Stomach smooth muscle (tissue), 2 donors: Measurements from ENCODE around the gene SHKBP1.
A peak's percentile ranks its signal among the peaks of the same experiment; 100 is the strongest.

Experiments used
- H3K27ac ChIP-seq: one replicate; pipeline ENCODE4 v1.7.0; 2013; ENCODE audit warnings: mild to moderate bottlenecking, low read length, inconsistent platforms
- H3K27me3 ChIP-seq, 2 donors: one replicate each; pipeline ENCODE4 v1.7.0; 2013; ENCODE audit warnings: low read length in 2 of 2; ENCODE audit not compliant: insufficient read depth in 2 of 2, control insufficient read depth in 1 of 2
- H3K36me3 ChIP-seq, 2 donors: one replicate each; pipeline ENCODE4 v1.7.0; 2013; ENCODE audit warnings: low read length in 2 of 2; ENCODE audit not compliant: control insufficient read depth in 2 of 2, insufficient read depth in 2 of 2
- H3K4me1 ChIP-seq: one replicate; pipeline ENCODE4 v1.7.0; 2013; ENCODE audit warnings: low read length; ENCODE audit not compliant: control insufficient read depth, insufficient read depth
- H3K4me3 ChIP-seq, 2 donors: one replicate each; pipeline ENCODE4 v1.7.0; 2013; ENCODE audit warnings: low read length in 2 of 2
- H3K9ac ChIP-seq, 2 donors: one replicate each; pipeline ENCODE4 v1.7.0; 2013; ENCODE audit warnings: low read length in 2 of 2, mild to moderate bottlenecking in 1 of 2
- H3K9me3 ChIP-seq, 2 donors: one replicate each; pipeline ENCODE4 v1.7.0; 2013; ENCODE audit warnings: low read length in 2 of 2; ENCODE audit not compliant: control insufficient read depth in 2 of 2
- donor health status: healthy.
- donor health status: Pancreatic carcinoma.

Gene SHKBP1

GRCh38 chr19:40576585-40577451, at the start of gene SHKBP1:
Gene SHKBP1 (plus strand): TSS chr19:40576873. CDS start chr19:40576900, 27 bp downstream.
- peak within 1 kb of the TSS; percentile 90 to 98 for H3K4me3 ChIP-seq
- no peak within 1 kb of the TSS for H3K27ac ChIP-seq
- H3K9me3 ChIP-seq, result no peaks in the 10 kb centered on the region
- H3K27me3 ChIP-seq, result no peaks in the 10 kb centered on the region
- H3K9ac ChIP-seq, result peak within 1 kb of the TSS; percentile 68 to 79
- peaks cover 10% of the 10 kb centered on the region for H3K4me1 ChIP-seq
- H3K36me3 ChIP-seq, result peaks cover 7% of the 10 kb centered on the region in 2 donors

DNA sequence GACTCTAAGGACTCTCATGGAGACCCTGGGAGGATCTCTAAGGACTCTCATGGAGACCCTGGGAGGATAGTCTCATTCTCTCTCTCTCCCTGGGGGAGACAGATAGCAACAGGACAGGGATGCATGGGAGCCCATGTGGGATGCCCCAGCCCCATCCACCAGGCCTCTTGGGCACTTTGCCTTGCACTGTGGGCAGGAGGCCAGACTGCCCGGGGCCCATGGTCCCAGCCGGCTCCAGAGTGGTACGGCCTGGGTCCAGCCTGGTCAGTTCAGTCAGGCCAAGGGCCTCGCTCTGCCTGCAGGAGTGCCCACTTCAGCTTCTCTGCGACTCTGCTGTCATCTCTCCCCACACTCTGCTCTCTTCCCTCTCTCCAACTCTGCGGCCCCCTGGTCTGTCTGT, 48.6 kb upstream of the SHKBP1 start:
- peaks cover 3 to 6% of the 10 kb centered on the region in 2 donors for H3K27me3 ChIP-seq
- H3K9me3 ChIP-seq, result no peaks in the 10 kb centered on the region
- no peak overlapping the region for H3K4me3 ChIP-seq
- H3K36me3 ChIP-seq, result no peaks in the 10 kb centered on the region
- H3K9ac ChIP-seq, result no peak overlapping the region
- peaks cover 21% of the 10 kb centered on the region for H3K4me1 ChIP-seq
- H3K27ac ChIP-seq, result no peak overlapping the region

- Histone ChIP-seq H3K27me3 (peaks cover 0 to 6% of the 10 kb centered on the region in 2 donors), H3K9ac (no peak overlapping the region), H3K4me3 (peak overlapping the region; percentile 60 to 75), H3K36me3 (no peaks in the 10 kb centered on the region), H3K4me1 (peaks cover 21% of the 10 kb centered on the region), H3K27ac (no peak overlapping the region), H3K9me3 (no peaks in the 10 kb centered on the region)
Observed at GRCh38 chr19:40528533-40529092, 48.1 kb upstream of the SHKBP1 start.

- H3K4me3 ChIP-seq, result peak overlapping the region; percentile 60 to 75
- no peak overlapping the region for H3K27ac ChIP-seq
- H3K36me3 ChIP-seq, result peaks cover under 1% of the 10 kb centered on the region in 2 donors
- H3K4me1 ChIP-seq, result peaks cover 21% of the 10 kb centered on the region
- H3K9ac ChIP-seq, result peak overlapping the region; percentile 26 to 42
- H3K9me3 ChIP-seq, result peaks cover 0 to under 1% of the 10 kb centered on the region in 2 donors
- H3K27me3 ChIP-seq, result peaks cover 0 to 6% of the 10 kb centered on the region in 2 donors
Observed at GRCh38 chr19:40529093-40529954, 47.3 kb upstream of the SHKBP1 start.

DNA sequence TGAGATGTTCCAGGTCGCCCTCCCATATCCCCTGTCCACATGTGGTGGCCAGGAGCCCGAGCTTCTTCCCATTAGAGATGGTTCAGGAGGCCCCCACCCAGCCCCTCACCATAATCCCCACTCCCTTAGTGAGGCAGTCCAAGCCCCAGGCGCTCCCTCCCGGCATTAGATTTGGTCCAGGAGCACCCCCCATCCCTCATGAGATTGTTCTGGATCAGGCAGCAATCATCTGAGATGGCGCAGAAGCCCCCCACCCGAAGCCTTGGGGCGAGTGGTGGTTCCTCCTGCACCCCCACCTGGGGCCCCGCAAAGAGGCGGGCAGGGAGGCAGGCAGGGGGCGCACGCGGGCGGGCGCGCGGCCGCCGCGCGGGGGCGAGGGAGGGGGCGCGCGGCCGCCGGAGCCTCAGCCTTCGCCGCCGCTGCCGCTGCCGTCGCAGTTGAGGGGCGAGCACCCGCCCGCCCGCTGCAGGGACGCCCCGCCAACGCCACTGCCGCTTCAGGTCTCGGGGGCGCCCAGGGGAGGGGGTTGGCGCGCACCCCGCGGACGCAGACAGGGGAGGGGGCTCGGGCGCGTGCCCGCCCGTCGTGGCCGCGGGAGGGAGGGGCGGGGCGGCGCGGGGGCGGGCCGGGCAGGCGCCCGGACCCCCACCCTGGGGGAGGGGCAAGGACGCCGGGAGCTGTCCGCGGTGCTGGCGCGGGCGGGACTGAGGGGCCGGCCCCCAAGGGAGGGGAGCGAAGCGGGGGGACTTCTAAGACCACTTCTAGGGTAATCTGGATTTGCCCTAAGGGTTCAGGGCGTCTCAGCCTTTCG, 46.4 kb upstream of the SHKBP1 start:
- Histone ChIP-seq H3K9ac (no peak overlapping the region), H3K27me3 (peaks cover 0 to 6% of the 10 kb centered on the region in 2 donors), H3K36me3 (peaks cover 5 to 6% of the 10 kb centered on the region in 2 donors), H3K27ac (no peak overlapping the region), H3K4me1 (peaks cover 21% of the 10 kb centered on the region), H3K4me3 (no peak overlapping the region), H3K9me3 (peaks cover 0 to 2% of the 10 kb centered on the region in 2 donors)

GRCh38 chr19:40533508-40533907, 43.2 kb upstream of the SHKBP1 start:
- H3K4me3 ChIP-seq, result no peak overlapping the region
- peaks cover 0 to 6% of the 10 kb centered on the region in 2 donors for H3K27me3 ChIP-seq
- no peak overlapping the region for H3K27ac ChIP-seq
- H3K9ac ChIP-seq, result no peak overlapping the region
- peaks cover 0 to 2% of the 10 kb centered on the region in 2 donors for H3K9me3 ChIP-seq
- H3K4me1 ChIP-seq, result peaks cover 21% of the 10 kb centered on the region
- peaks cover 5 to 6% of the 10 kb centered on the region in 2 donors for H3K36me3 ChIP-seq

DNA sequence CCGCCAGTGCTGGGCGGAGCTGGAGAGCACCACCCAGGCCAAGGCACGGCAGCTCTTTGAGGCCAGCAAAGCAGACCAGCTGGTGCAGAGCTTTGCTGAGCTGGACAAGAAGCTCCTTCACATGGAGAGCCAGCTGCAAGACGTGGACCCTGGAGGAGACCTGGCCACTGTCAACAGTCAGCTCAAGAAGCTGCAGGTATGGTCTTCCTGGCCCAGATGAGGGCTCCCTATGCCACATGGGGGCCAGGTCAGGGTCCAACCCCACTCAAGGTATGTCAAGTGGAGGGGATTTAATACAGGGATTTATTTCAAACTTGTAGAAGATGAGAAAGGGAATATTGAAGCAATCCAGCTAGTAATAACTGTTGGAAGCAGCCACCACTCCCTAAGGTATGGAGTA, 42.5 kb upstream of the SHKBP1 start:
- peaks cover 0 to 6% of the 10 kb centered on the region in 2 donors for H3K27me3 ChIP-seq
- peaks cover 0 to 2% of the 10 kb centered on the region in 2 donors for H3K9me3 ChIP-seq
- no peak overlapping the region for H3K4me3 ChIP-seq
- H3K27ac ChIP-seq, result no peak overlapping the region
- no peak overlapping the region for H3K9ac ChIP-seq
- H3K36me3 ChIP-seq, result peaks cover 5 to 6% of the 10 kb centered on the region in 2 donors
- peaks cover 17% of the 10 kb centered on the region for H3K4me1 ChIP-seq

- peaks cover 5 to 6% of the 10 kb centered on the region in 2 donors for H3K36me3 ChIP-seq
- no peak overlapping the region for H3K4me3 ChIP-seq
- H3K27me3 ChIP-seq, result no peaks in the 10 kb centered on the region
- no peak overlapping the region for H3K9ac ChIP-seq
- H3K4me1 ChIP-seq, result no peaks in the 10 kb centered on the region
- no peak overlapping the region for H3K27ac ChIP-seq
- H3K9me3 ChIP-seq, result peaks cover 0 to 2% of the 10 kb centered on the region in 2 donors
Observed at GRCh38 chr19:40539070-40539469, 37.6 kb upstream of the SHKBP1 start.

- Histone ChIP-seq H3K36me3 (no peaks in the 10 kb centered on the region), H3K4me3 (no peak overlapping the region), H3K27ac (no peak overlapping the region), H3K27me3 (no peaks in the 10 kb centered on the region), H3K9me3 (no peaks in the 10 kb centered on the region), H3K9ac (no peak overlapping the region), H3K4me1 (no peaks in the 10 kb centered on the region)
Observed at GRCh38 chr19:40542202-40542859, 34.3 kb upstream of the SHKBP1 start.
